ENCODE measurements around the gene CHD3.

The CHD3 gene

DNA sequence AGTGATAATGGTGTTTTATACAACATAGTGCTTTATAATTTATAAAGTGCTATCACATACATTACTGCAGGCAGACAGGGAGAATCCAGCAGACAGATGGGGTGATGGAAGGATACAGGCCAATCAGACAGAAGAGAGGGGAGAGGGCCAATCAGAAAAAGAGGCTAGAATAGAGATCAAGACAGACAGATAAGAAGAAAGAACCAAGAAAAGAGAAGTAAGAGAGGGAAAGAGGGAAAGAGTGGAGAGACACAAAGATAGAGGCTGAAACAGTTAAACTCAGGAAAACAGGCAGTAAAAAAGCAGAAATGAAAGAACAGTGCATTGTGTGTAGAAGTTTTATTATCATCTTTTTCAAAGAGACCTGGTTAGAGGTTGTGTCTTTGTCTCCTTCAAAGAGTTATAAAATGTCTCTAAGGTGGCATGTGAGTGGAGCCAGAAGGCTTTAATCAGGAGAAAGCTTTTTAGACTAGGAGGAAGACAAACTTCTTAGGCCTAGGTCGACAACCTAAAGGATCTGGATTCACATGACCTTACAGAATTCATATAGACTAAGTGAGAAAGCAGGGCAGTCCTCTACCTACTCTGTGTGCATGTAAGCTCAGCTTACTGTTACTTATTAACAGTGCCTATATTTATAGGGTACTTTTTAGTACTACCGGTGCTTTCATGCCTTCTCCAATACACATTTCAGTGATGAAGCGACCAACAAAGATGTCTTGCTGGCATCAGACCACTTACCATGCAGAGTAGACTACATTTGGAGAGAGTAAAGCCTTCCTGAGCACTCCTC lies 8.3 kb upstream of the CHD3 start:
- TF ChIP-seq TAF1 (IDR thresholded peaks at IDR 0.05; ENCODE audit: borderline replicate concordance, low read depth, low read length) (no peak), POLR2A (IDR thresholded peaks at IDR 0.05; ENCODE audit: low read depth, low read length) (no peak), POLR2AphosphoS5 (IDR thresholded peaks at IDR 0.05; ENCODE audit: low read depth, low read length) (no peak)
- DNase-seq (ENCODE audit: insufficient read length) = no peak
- FAIRE-seq = no peak

GRCh38 chr17:7881276-7882054 lies 7.1 kb upstream of the CHD3 start:
- DNase-seq (ENCODE audit: insufficient read length) (no peak), FAIRE-seq (no peak)
- TF ChIP-seq POLR2A (IDR thresholded peaks at IDR 0.05; ENCODE audit: low read depth, low read length) (no peak), POLR2AphosphoS5 (IDR thresholded peaks at IDR 0.05; ENCODE audit: low read depth, low read length) (no peak), TAF1 (IDR thresholded peaks at IDR 0.05; ENCODE audit: borderline replicate concordance, low read depth, low read length) (no peak)

GRCh38 chr17:7882068-7882467 lies 6.5 kb upstream of the CHD3 start:
- FAIRE-seq = peak; percentile 54
- no peak for TF ChIP-seq POLR2AphosphoS5 (IDR thresholded peaks at IDR 0.05; ENCODE audit: low read depth, low read length)
- no peak for TF ChIP-seq POLR2A (IDR thresholded peaks at IDR 0.05; ENCODE audit: low read depth, low read length)
- TF ChIP-seq TAF1 (IDR thresholded peaks at IDR 0.05; ENCODE audit: borderline replicate concordance, low read depth, low read length) = no peak
- DNase-seq (ENCODE audit: insufficient read length) = no peak

DNA sequence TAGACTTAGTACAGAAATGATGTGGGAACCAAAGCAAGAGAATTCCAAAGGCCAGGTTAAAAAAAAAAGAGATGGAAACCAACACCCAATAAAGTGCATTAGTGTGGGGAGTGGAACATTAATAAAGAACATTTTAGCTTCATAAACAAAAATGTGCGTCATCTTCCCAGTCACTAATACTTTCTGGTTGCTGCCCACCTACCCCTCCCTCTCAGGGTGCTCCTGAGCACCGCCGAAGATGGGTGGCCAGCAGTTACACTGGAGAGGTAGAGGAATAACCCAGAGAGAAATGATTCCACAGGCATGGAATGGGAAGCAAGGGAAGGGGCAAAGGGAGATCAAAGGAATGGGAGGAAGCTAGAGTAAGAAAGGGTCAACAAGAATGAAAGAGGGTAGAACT lies 6.0 kb upstream of the CHD3 start:
- DNase-seq (ENCODE audit: insufficient read length) = no peak
- TF ChIP-seq TAF1 (IDR thresholded peaks at IDR 0.05; ENCODE audit: borderline replicate concordance, low read depth, low read length) (no peak), POLR2A (IDR thresholded peaks at IDR 0.05; ENCODE audit: low read depth, low read length) (no peak), POLR2AphosphoS5 (IDR thresholded peaks at IDR 0.05; ENCODE audit: low read depth, low read length) (no peak)
- FAIRE-seq = no peak

DNA sequence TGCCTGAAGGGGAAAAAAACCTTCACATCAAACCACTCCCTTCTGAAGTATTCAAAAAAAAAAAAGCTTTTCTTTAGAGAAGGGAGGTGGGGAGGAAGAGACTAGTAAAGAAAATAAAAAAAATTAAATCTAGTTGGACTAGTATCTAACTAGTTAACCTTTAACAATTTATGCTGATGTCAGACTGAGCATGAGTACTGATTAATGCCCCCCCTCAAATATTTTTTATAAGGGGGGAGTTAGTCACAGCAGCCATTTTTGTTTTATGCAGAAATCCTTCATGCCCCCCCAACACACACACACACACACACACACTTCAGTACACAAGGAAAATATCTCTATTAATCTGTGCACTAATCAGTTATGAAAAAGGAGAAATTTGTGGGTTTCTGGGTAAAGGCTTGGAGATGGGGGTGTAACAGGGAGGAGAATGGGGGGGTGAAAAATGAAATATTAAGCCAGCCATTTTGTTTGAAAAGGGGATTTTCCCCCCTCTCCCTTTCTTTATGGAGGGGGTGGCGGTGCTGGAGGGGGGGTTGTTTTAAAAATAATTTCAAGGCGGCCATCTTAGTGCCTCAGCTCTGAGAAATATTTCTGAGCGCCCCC lies 4.7 kb upstream of the CHD3 start:
- TF ChIP-seq POLR2A (IDR thresholded peaks at IDR 0.05; ENCODE audit: low read depth, low read length) (no peak), TAF1 (IDR thresholded peaks at IDR 0.05; ENCODE audit: borderline replicate concordance, low read depth, low read length) (no peak), POLR2AphosphoS5 (IDR thresholded peaks at IDR 0.05; ENCODE audit: low read depth, low read length) (no peak)
- DNase-seq (ENCODE audit: insufficient read length) = no peak
- no peak for FAIRE-seq

DNA sequence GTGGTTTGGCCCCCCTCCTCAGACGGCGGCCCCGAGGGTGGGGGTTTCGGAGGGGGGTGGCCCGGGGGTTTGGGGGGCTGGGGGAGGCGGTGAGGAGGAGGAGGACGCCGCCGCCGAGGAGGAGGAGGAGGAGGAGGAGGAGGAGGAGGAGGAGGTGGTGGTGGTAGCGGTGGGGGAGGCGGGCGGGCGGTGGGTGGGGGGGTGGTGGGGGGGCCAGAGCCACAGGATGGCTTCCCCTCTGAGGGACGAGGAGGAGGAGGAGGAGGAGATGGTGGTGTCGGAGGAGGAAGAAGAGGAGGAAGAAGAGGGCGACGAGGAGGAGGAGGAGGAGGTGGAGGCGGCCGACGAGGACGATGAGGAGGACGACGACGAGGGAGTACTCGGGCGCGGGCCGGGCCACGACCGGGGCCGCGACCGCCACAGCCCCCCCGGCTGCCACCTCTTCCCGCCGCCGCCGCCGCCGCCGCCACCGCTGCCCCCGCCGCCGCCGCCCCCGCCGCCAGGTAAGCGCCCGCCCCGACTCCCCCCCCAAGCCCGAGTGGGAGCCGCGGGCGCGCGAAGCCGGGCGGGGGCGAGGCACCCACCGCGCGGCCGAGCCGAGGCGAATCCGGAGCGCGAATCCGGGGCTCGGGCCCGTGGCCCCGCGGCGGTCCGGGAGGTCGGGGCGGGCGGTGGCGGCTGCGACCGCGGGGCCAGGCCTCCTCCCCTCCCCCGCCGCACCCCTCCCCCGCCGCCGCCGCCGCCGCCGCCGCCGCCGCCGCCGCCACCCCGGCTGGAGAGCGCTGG lies 3.8 kb upstream of the CHD3 start:
- TF ChIP-seq POLR2A (IDR thresholded peaks at IDR 0.05; ENCODE audit: low read depth, low read length) = no peak
- TF ChIP-seq TAF1 (IDR thresholded peaks at IDR 0.05; ENCODE audit: borderline replicate concordance, low read depth, low read length) = no peak
- TF ChIP-seq POLR2AphosphoS5 (IDR thresholded peaks at IDR 0.05; ENCODE audit: low read depth, low read length) = no peak
- FAIRE-seq (no peak), DNase-seq (ENCODE audit: insufficient read length) (no peak)

DNA sequence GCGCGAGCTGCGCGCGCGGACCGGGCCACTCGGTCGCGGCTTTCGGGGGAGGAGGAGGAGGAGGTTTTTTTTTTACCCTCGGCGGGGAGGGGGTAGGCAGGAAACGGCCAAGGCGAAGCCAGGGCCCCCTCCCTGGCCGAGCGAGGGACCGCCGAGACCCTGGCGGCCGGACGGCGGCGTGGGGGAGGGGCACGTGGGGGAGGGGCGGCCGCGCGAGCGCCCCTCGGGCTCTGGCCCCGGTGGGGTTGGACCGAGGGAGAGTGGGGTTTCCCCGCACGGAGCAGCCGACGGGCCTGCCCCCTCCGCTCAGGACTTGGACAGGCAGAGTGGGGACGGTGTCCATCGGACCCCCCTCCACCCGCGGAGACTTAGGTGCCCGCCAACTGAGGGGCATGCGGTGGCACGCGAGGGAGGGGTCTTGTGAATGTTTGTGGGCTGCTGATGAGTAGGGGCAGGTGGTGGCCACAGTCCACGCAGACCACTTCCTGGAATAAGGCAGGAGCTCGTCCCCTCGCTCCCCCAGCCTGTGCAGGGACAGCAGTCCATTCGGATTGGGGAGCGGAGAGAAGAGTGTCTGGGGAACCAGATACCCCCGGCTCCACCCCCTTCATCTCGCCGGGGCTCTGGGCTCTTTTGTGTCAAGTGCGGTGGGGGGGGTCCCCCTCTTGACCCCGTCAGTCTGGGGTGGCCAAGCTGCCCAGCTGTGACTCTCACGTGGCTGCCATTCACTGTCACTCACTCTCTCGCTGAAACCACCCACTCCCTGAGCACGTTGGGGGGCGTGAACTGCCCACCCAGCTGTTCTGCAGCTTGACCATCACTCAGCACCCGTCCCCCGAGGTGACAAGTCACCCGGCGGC lies 3.0 kb upstream of the CHD3 start:
- no peak for TF ChIP-seq TAF1 (IDR thresholded peaks at IDR 0.05; ENCODE audit: borderline replicate concordance, low read depth, low read length)
- peak; percentile 53; the same call in 1 of the 2 replicates for TF ChIP-seq POLR2A (IDR thresholded peaks at IDR 0.05; ENCODE audit: low read depth, low read length)
- DNase-seq (ENCODE audit: insufficient read length) (peak; percentile 50), FAIRE-seq (peak; percentile 63)

GRCh38 chr17:7886227-7887037 lies 2.2 kb upstream of the CHD3 start:
- no peak for TF ChIP-seq TAF1 (IDR thresholded peaks at IDR 0.05; ENCODE audit: borderline replicate concordance, low read depth, low read length)
- no peak for TF ChIP-seq POLR2AphosphoS5 (IDR thresholded peaks at IDR 0.05; ENCODE audit: low read depth, low read length)
- no peak for TF ChIP-seq POLR2A (IDR thresholded peaks at IDR 0.05; ENCODE audit: low read depth, low read length)
- no peak for DNase-seq (ENCODE audit: insufficient read length)

GRCh38 chr17:7887038-7887481 lies 1.5 kb upstream of the CHD3 start:
- DNase-seq (ENCODE audit: insufficient read length) (no peak), FAIRE-seq (no peak)
- TF ChIP-seq TAF1 (IDR thresholded peaks at IDR 0.05; ENCODE audit: borderline replicate concordance, low read depth, low read length) (no peak), POLR2A (IDR thresholded peaks at IDR 0.05; ENCODE audit: low read depth, low read length) (no peak), POLR2AphosphoS5 (IDR thresholded peaks at IDR 0.05; ENCODE audit: low read depth, low read length) (no peak)

More at GRCh38 chr17:7886227-7887037, 2.2 kb upstream of the CHD3 start:
- FAIRE-seq = no peak

All from GM12892 (cell line).